Right lobe of liver (tissue), 4 donors: Measurements from ENCODE around the gene LUZP2.

Source experiments
- POLR2A ChIP-seq: fragments of 450-650 bp; IDR thresholded peaks from one replicate; pipeline ENCODE4 v1.6.1; 2017; ENCODE audit warnings: antibody characterized with exemption, mild to moderate bottlenecking
- TF ChIP-seq, protein P1 (sequence below), 4 donors: fragments of 200-600 bp in 3 of 4; fragments of 450-650 bp in 1 of 4; IDR thresholded peaks; one replicate each; pipeline versions ENCODE4 v1.5.1 to v1.8.0; 2016 to 2022; ENCODE audit warnings: antibody characterized with exemption in 4 of 4, mild to moderate bottlenecking in 2 of 4
- donor health status: DM: no; HTN: no; CAD: no.
- donor health status: DM: no; HTN: no; CAD: no.
- donor health status: DM: no; HTN: yes; CAD: no.

DNA sequence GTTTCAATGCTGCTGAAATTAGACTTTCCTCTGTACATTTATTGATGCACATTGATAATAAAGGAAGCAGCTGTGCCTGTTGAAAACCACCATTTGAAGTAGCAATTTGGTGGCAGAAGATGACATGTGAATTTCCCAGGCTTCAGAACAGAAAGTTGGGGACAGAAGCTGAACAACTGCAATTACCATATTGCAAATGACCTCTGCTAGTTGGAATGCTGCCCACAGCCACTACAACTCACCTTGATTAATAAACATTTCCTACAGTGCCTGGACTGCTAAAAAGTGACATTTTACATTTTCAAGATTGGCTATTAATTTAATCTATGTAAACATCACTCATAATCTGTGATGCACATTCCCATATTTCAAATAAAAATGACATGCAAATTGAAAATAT, 208.6 kb downstream of the LUZP2 start:
- TF ChIP-seq, protein P1, sequence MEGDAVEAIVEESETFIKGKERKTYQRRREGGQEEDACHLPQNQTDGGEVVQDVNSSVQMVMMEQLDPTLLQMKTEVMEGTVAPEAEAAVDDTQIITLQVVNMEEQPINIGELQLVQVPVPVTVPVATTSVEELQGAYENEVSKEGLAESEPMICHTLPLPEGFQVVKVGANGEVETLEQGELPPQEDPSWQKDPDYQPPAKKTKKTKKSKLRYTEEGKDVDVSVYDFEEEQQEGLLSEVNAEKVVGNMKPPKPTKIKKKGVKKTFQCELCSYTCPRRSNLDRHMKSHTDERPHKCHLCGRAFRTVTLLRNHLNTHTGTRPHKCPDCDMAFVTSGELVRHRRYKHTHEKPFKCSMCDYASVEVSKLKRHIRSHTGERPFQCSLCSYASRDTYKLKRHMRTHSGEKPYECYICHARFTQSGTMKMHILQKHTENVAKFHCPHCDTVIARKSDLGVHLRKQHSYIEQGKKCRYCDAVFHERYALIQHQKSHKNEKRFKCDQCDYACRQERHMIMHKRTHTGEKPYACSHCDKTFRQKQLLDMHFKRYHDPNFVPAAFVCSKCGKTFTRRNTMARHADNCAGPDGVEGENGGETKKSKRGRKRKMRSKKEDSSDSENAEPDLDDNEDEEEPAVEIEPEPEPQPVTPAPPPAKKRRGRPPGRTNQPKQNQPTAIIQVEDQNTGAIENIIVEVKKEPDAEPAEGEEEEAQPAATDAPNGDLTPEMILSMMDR (IDR thresholded peaks at IDR 0.05), result no peak
- no peak for TF ChIP-seq POLR2A
